SW 1271 (cell line): ENCODE results near the gene PRDM1.

Source experiments
- DNase-seq, 2 experiments: peaks; one replicate each; lab custom pipeline; 2025; lab: John Stamatoyannopoulos, UW

Gene PRDM1

GRCh38 chr6:106097411-106098231, 11.5 kb downstream of the PRDM1 start:
- no peak for DNase-seq

- DNase-seq = no peak
Observed at GRCh38 chr6:106098383-106099234, 12.5 kb downstream of the PRDM1 start.

- DNase-seq = no peak
Observed at GRCh38 chr6:106099235-106099537, 13.1 kb downstream of the PRDM1 start.

GRCh38 chr6:106100755-106101154, 14.6 kb downstream of the PRDM1 start:
- no peak for DNase-seq

- DNase-seq = no peak
Observed at GRCh38 chr6:106101466-106101865, 15.3 kb downstream of the PRDM1 start.

- no peak for DNase-seq
Observed at GRCh38 chr6:106102034-106102433, 15.9 kb downstream of the PRDM1 start.

- no peak for DNase-seq
Observed at GRCh38 chr6:106102967-106103727, 17.0 kb downstream of the PRDM1 start.

GRCh38 chr6:106103728-106104109, 17.6 kb downstream of the PRDM1 start:
- no peak for DNase-seq

- DNase-seq = no peak
Observed at GRCh38 chr6:106104476-106104875, 18.3 kb downstream of the PRDM1 start.

- no peak for DNase-seq
Observed at GRCh38 chr6:106104941-106105340, 18.8 kb downstream of the PRDM1 start.

GRCh38 chr6:106105493-106105892, 19.4 kb downstream of the PRDM1 start:
- DNase-seq = no peak

- DNase-seq = no peak
Observed at GRCh38 chr6:106106276-106107042, 20.3 kb downstream of the PRDM1 start.

- no peak for DNase-seq
Observed at GRCh38 chr6:106107043-106107613, 21.0 kb downstream of the PRDM1 start.

GRCh38 chr6:106108129-106108528, 22.0 kb downstream of the PRDM1 start:
- DNase-seq = no peak

GRCh38 chr6:106109029-106109428, 22.9 kb downstream of the PRDM1 start:
- DNase-seq = no peak

GRCh38 chr6:106110164-106110826, 24.2 kb downstream of the PRDM1 start:
- no peak for DNase-seq

GRCh38 chr6:106112433-106112832, 26.3 kb downstream of the PRDM1 start:
- DNase-seq = no peak

GRCh38 chr6:106113256-106113959, 27.3 kb downstream of the PRDM1 start:
- DNase-seq = no peak

- DNase-seq = no peak
Observed at GRCh38 chr6:106114492-106114891, 28.4 kb downstream of the PRDM1 start.

- DNase-seq = no peak
Observed at GRCh38 chr6:106115286-106115685, 29.1 kb downstream of the PRDM1 start.
